Liver (tissue), 9 donors: Measurements from ENCODE around the gene DMD. TPM values are rescaled to one million over a fixed set of nuclear protein-coding genes. Genes with fewer than 3 reads are reported as not detected.

Experiments used
- DNase-seq: peaks from one replicate; pipeline ENCODE4 v3.0.0-alpha.2; 2017; ENCODE audit warnings: low spot score
- H3K27ac ChIP-seq, 2 donors: one replicate each; pipeline ENCODE4 v1.7.0; 2013; ENCODE audit warnings: inconsistent platforms in 2 of 2, low read length in 2 of 2, control low read depth in 1 of 2, low read depth in 1 of 2, mild to moderate bottlenecking in 1 of 2
- H3K27me3 ChIP-seq, 4 donors: one replicate each; pipeline versions ENCODE4 v1.6.1 to v1.7.0; 2013; ENCODE audit warnings: low read length in 3 of 4, inconsistent platforms in 1 of 4, mild to moderate bottlenecking in 1 of 4, moderate library complexity in 1 of 4; ENCODE audit not compliant: control insufficient read depth in 4 of 4, insufficient read depth in 4 of 4
- H3K36me3 ChIP-seq, 4 donors: one replicate each; pipeline versions ENCODE4 v1.6.1 to v1.7.0; 2013; ENCODE audit warnings: low read length in 3 of 4, mild to moderate bottlenecking in 3 of 4, low read depth in 1 of 4, moderate library complexity in 1 of 4; ENCODE audit not compliant: control insufficient read depth in 4 of 4, insufficient read depth in 3 of 4
- H3K4me1 ChIP-seq, 4 donors: one replicate each; pipeline versions ENCODE4 v1.6.1 to v1.7.0; 2013; ENCODE audit warnings: low read length in 3 of 4, mild to moderate bottlenecking in 3 of 4, moderate library complexity in 1 of 4; ENCODE audit not compliant: control insufficient read depth in 4 of 4, insufficient read depth in 4 of 4
- H3K4me3 ChIP-seq, 3 donors: one replicate each; pipeline versions ENCODE4 v1.6.1 to v1.7.0; 2013; ENCODE audit warnings: low read length in 3 of 3, control low read depth in 1 of 3, low read depth in 1 of 3, mild to moderate bottlenecking in 1 of 3
- H3K9ac ChIP-seq, 2 donors: one replicate each; pipeline ENCODE4 v1.7.0; 2013; ENCODE audit warnings: low read length in 2 of 2, mild to moderate bottlenecking in 2 of 2, moderate library complexity in 2 of 2, control low read depth in 1 of 2, low read depth in 1 of 2
- H3K9me3 ChIP-seq, 4 donors: one replicate each; pipeline versions ENCODE4 v1.6.1 to v1.7.0; 2013; ENCODE audit warnings: low read length in 3 of 4; ENCODE audit not compliant: control insufficient read depth in 4 of 4
- ATF3 ChIP-seq: IDR thresholded peaks from 2 replicates; pipeline ENCODE4 v1.6.1; 2016; ENCODE audit warnings: antibody characterized with exemption
- EGR1 ChIP-seq, 2 donors: IDR thresholded peaks; 2 replicates each; pipeline ENCODE4 v1.6.1; 2016 to 2018; ENCODE audit warnings: antibody characterized with exemption in 2 of 2, low read depth in 2 of 2
- FOXA1 ChIP-seq: IDR thresholded peaks from 2 replicates; pipeline ENCODE4 v1.6.1; 2016; ENCODE audit warnings: antibody characterized with exemption
- FOXA2 ChIP-seq: IDR thresholded peaks from 2 replicates; pipeline ENCODE4 v1.6.1; 2016; ENCODE audit warnings: antibody characterized with exemption
- HNF4A ChIP-seq, 2 donors: conservative IDR thresholded peaks; 2 replicates each; pipeline ENCODE4 v1.6.1; 2016; ENCODE audit warnings: antibody characterized with exemption in 2 of 2, mild to moderate bottlenecking in 2 of 2
- JUND ChIP-seq, 2 donors: IDR thresholded peaks; 2 replicates each; pipeline ENCODE4 v1.6.1; 2016; ENCODE audit warnings: antibody characterized with exemption in 2 of 2
- NR2F2 ChIP-seq: IDR thresholded peaks from 2 replicates; pipeline ENCODE4 v1.6.1; 2016; ENCODE audit warnings: antibody characterized with exemption
- RAD21 ChIP-seq, 2 donors: IDR thresholded peaks; 2 replicates each; pipeline ENCODE4 v1.6.1; 2016; ENCODE audit warnings: antibody characterized with exemption in 2 of 2, mild to moderate bottlenecking in 2 of 2
- REST ChIP-seq: IDR thresholded peaks from 2 replicates; pipeline ENCODE4 v1.6.1; 2016; ENCODE audit warnings: antibody characterized with exemption, mild to moderate bottlenecking
- RXRA ChIP-seq, 2 donors: IDR thresholded peaks; 2 replicates each; pipeline ENCODE4 v1.6.1; 2017 to 2018; ENCODE audit warnings: antibody characterized with exemption in 2 of 2, mild to moderate bottlenecking in 1 of 2
- SP1 ChIP-seq: IDR thresholded peaks from 2 replicates; pipeline ENCODE4 v1.6.1; 2018; ENCODE audit warnings: antibody characterized with exemption, mild to moderate bottlenecking
- ZBTB33 ChIP-seq: IDR thresholded peaks from 2 replicates; pipeline ENCODE4 v1.6.1; 2016; ENCODE audit warnings: antibody characterized with exemption
- WGBS: extraction: QIAGEN DNeasy Blood & Tissue Kit; methylation state at CpG from one replicate; pipeline ENCODE4 v1.1.7; 2013; 5-methylcytosine and 5-hydroxymethylcytosine counted together
- polyA plus RNA-seq, 2 donors: library from polyadenylated mRNA; stranded (reverse) in 1 of 2; unstranded in 1 of 2; fragments of 200-250 nt in 1 of 2; fragments of >200 nt in 1 of 2; fragmentation: Nextera tagmentation in 1 of 2; extraction: Ambion mirVana in 1 of 2; gene quantifications; one replicate each; pipeline versions ENCODE4 v1.2.1 to v1.2.3, GENCODE V29; 2013 to 2015
- total RNA-seq, 2 donors: library from RNA; depleted of rRNA; stranded (reverse); fragments of >200 nt; gene quantifications; one replicate each; pipeline ENCODE4 v1.2.3, GENCODE V29; 2014
- TF ChIP-seq, protein P1 (sequence below): fragments of 150-350 bp; IDR thresholded peaks from 2 replicates; pipeline ENCODE4 v1.5.1; 2017; ENCODE audit warnings: improper control_type of control experiment, low read depth, low read length; ENCODE audit not compliant: missing input control
- donor health status: healthy.
- donor health status: healthy.
- donor health status: healthy.
- donor health status: healthy.
- donor health status: healthy.

Gene DMD
- total and polyA plus RNA-seq, 4 donors, result 14.6 to 61.9 (median 23.9) TPM

- peaks cover 0 to 3% (median 1%) of the 10 kb centered on the region in 4 donors for H3K36me3 ChIP-seq
- H3K4me1 ChIP-seq, result no peaks in the 10 kb centered on the region
- no peaks in the 10 kb centered on the region for H3K9me3 ChIP-seq
- no peak overlapping the region for H3K9ac ChIP-seq
- TF ChIP-seq ATF3, result no peak
- TF ChIP-seq REST, result no peak
- TF ChIP-seq RAD21 (IDR thresholded peaks at IDR 0.05), result no peak
- no peak for TF ChIP-seq FOXA2
- no peak for TF ChIP-seq RXRA (IDR thresholded peaks at IDR 0.05)
- no peak for TF ChIP-seq ZBTB33
- TF ChIP-seq EGR1 (IDR thresholded peaks at IDR 0.05; ENCODE audit: low read depth in 2 of 2), result no peak
- TF ChIP-seq, protein P1, sequence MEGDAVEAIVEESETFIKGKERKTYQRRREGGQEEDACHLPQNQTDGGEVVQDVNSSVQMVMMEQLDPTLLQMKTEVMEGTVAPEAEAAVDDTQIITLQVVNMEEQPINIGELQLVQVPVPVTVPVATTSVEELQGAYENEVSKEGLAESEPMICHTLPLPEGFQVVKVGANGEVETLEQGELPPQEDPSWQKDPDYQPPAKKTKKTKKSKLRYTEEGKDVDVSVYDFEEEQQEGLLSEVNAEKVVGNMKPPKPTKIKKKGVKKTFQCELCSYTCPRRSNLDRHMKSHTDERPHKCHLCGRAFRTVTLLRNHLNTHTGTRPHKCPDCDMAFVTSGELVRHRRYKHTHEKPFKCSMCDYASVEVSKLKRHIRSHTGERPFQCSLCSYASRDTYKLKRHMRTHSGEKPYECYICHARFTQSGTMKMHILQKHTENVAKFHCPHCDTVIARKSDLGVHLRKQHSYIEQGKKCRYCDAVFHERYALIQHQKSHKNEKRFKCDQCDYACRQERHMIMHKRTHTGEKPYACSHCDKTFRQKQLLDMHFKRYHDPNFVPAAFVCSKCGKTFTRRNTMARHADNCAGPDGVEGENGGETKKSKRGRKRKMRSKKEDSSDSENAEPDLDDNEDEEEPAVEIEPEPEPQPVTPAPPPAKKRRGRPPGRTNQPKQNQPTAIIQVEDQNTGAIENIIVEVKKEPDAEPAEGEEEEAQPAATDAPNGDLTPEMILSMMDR, result no peak
- TF ChIP-seq JUND (IDR thresholded peaks at IDR 0.05), result no peak
- no peak for TF ChIP-seq HNF4A (conservative IDR thresholded peaks at IDR 0.05)
- TF ChIP-seq FOXA1, result no peak
- no peak for TF ChIP-seq NR2F2
- WGBS, result 89% methylated on average over 3 of the region's 3 CpGs
- no peak overlapping the region for H3K4me3 ChIP-seq
- DNase-seq, result no peak
- H3K27me3 ChIP-seq, result no peaks in the 10 kb centered on the region
- H3K27ac ChIP-seq, result no peak overlapping the region
Observed at GRCh38 chrX:31252133-31252532, 1959.2 kb downstream of the DMD start.

- no peaks in the 10 kb centered on the region for H3K36me3 ChIP-seq
- H3K9me3 ChIP-seq, result no peaks in the 10 kb centered on the region
- no peaks in the 10 kb centered on the region for H3K27me3 ChIP-seq
- WGBS, result 92% methylated on average over 4 of the region's 4 CpGs
- H3K4me1 ChIP-seq, result no peaks in the 10 kb centered on the region
- TF ChIP-seq NR2F2 (no peak), RXRA (IDR thresholded peaks at IDR 0.05) (no peak), SP1 (no peak), RAD21 (IDR thresholded peaks at IDR 0.05) (no peak)
- no peak overlapping the region for H3K27ac ChIP-seq
- H3K9ac ChIP-seq, result no peak overlapping the region
- no peak for DNase-seq
- no peak overlapping the region for H3K4me3 ChIP-seq
Observed at GRCh38 chrX:31251336-31251735, 1960.0 kb downstream of the DMD start.
